Cortex of kidney (tissue), 1 donor: ENCODE data around the gene CYB5B.

Source experiments
- DNase-seq: peaks from one replicate; lab custom pipeline; 2025; lab: John Stamatoyannopoulos, UW

CYB5B gene, protein sequence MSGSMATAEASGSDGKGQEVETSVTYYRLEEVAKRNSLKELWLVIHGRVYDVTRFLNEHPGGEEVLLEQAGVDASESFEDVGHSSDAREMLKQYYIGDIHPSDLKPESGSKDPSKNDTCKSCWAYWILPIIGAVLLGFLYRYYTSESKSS

DNA sequence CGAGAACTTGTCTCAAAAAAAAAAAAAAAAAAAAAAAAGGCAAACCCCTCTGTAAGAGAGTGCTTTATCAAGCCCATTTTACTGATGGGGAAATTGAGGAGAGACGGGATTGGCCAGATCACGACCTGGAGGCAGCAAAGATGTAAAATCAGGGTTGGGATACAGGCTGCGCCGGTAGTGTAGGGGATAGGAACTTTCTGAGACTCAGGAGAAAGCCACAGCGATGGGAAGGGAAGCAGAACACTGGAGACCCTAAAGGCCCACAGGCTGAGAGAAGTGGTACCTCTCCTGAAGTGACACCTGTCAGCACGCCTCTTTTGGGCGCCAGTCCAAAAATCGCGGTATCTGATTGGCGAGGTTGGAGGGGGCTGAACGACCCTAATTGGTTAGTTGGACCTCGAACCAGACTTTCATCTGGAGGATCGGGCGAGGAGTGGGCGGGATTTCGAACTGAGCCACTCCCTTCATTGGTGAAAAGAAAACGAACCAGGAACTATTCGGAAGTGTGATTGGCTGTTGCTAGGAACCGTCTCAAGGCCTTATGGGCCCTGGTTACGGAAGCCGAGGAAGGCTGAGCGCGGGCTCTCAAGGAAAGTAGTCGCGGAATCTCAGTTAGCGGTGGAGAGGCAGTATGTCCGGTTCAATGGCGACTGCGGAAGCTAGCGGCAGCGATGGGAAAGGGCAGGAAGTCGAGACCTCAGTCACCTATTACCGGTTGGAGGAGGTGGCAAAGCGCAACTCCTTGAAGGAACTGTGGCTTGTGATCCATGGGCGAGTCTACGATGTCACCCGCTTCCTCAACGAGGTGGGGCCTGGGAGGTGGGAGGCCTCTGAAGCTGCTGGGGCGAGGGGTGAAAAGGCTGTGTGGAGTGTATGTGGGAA lies at the start of gene CYB5B:
Gene CYB5B (plus strand): TSS at position 567 of the 882 bp plus-strand sequence. CDS start 65 bp downstream, at position 632.
- no peak for DNase-seq

DNA sequence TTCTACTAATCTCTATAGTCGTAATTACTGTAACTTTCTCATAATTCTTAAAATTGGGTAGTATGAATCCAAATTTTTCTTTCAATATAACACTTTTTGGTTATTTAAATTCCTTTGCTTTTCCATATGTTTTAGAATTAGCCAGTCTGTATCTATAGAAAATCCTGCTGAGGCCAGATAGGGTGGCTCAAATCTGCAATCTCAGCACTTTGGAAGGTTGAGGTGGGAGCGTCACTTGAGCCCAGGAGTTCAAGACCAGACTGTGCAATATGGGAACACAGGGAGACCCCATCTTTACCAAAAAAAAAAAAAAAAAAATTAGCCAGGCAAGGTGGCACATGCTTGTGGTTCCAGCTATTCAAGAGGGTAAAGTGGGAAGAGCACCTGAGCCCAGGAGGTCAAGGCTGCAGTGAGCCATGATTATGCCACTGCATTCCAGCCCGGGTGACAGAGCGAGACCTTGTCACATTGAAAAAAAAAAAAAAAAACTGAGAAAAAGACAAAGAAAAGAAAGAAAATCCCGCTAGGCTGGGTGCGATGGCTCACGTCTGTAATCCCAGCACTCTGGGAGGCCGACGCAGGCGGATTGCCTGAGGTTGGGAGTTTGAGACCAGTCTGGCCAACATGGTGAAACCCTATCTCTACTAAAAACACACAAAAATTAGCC lies 47.9 kb upstream of the CYB5B start:
- no peak for DNase-seq

DNA sequence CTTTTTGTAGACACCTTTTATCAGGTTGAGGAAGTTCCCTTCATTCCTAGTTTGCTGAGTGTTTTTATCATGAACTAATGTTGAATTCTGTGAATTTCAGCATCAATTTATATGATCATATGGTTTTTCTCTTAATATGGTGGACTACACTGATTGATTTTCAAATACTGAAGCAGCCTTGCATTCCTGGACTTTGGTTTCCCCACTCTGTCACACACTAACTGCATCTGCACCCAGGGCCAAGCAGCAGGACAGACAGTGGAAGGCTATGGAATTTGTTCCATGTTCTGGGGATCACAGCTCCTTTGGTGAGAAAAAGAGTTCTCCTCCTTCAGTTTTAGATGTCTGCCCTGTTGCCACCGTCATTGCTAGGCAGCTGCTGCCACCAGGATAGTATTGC lies 46.4 kb upstream of the CYB5B start:
- DNase-seq: no peak

DNA sequence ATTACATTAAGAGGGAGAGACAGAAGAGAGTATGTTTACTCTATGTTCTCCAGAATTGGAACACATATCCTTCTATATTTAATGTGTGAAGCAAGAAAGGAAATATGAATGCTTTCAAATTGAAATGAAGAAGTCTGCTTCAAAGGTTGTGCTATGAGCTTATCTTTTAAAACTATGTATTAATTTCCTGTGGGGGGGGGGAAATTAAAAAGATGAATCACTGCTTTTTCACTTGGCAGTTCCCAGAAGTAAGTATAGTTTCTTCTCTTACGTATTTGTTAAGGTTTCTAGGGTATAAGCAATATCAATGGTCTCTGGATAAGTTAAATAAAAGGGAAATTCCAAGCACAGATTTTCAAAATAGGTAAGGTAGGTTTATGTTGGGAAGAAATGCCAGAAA lies 45.7 kb upstream of the CYB5B start:
- no peak for DNase-seq

DNA sequence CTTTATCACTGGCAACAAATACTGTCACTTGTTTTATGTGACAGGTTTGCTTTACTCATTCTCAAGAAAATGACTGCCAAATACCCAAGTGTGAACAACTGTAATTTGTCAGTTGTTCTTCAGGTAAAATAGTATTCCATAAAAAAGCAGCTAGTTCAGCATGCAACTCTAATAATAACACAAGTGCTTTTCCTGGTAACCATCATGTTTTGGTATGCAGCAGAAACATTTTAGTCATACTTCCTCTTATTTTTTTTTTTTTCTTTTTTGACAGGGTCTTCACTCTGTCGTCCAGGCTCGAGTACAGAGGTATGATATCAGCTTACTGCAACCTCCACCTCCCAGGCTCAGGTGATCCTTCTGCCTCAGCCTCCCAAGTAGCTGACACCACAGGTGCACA lies 43.2 kb upstream of the CYB5B start:
- DNase-seq: no peak

DNA sequence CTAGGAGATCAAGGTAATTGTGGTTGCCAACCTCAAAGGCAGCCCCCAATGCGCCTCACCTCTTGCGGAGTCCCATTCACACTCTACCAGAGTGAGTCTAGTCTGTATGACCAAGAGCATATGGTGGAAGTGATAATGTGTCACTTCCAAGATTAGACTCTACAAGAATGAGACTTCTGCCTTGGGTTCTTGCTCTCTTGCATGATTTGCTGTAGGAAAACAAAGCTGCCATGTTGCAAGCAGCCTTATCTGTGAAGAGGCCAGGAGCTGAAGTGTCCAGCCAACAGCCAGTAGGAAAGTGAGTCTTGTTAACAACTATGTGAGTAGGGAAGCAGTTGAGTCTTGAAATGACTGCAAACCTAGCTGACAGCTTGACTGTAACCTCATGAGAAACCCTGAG lies 42.0 kb upstream of the CYB5B start:
- DNase-seq: no peak

DNA sequence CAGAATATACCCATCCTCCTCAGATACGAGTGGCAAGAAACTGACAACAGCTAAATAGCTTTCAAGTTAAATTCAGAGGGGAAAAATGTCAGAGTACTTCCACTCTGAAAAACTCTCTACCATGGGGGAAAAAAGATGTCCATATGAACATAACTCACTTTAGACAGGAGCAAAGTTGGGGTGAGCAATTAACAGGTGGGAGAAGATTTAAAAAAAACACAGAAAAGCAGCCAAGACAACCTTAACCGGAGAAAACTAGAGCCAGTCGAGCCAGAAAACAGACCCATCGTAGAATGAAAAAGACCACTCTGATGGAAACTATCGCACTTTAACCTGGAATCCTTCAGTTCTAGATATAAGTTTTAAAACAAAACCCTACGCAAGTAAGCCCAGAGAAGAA lies 39.4 kb upstream of the CYB5B start:
- DNase-seq: no peak

DNA sequence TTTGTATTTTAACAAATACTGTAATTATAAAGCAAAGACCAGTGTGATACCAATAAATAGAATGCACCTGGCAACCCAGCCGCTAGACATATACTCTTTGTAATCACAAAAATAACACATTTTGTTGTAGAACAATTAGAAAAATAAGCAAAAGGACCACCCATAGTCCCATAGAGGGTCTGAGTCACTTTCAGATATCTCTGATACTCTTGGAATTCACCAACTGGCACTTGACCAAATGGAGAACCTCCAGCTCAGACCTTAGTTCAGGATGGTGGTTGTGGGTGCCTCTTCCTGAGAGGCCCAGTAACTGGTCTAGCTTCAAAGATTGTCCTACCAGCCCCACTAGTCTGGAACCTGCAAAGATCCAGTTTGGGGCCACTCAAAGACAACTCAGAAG lies 37.8 kb upstream of the CYB5B start:
- no peak for DNase-seq

DNA sequence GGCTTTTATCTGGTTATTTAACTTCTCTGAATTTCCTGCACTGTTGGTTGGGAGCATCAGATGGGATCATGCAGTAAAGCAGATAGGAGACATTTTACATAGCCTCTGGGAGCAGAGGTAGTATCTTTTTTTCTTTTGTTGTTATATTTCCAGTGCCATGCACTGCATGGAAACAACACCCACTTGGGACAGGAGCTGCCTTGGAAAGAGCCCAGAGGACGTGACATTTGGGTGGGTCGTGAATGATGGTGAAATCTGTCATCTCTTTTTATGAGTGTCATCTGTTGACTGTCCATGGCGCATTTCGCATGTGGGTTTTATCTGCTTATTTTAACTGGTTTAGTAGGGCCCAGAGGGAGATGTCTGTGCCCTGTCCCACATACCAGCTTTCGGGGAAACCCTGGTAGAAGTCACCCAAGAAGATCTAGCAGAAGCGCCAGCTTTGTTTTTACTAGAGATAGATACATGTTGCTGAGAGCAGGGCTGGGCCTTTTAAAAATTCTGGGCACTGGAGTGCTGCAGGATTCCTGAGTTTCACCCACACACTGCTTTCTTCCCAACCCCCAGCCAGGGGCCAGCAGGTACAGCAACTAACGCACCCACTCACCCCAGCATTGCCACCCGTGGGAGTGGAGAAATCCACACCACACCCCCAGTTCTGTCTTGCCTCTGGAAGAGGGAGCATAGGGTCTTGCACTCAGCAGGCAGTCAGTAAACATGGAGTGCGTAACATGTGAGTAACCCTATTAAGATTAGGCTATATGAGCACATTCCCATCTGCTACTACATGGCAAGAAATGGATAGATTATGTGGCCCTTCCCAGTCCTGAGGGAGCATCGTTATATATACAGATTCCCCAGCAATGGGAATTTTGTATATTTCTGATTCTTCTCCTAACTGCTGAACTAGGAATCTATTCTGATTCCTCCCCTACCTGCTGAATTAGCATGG lies 30.2 kb upstream of the CYB5B start:
- DNase-seq: no peak

DNA sequence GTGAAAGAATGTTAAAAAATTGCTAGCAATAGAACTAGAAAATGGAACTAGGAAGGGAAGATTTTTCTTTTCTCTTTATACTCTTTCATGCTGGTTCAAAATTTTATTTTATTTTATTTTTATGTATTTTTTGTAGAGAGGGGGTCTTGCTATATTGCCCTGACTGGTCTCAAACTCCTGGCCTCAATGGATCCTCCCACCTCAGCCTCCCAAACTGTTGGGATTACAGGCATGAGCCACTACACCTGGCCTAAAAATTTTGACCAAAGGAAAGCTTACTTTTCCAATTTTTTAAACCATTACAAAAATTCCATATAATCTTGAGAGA lies 28.6 kb upstream of the CYB5B start:
- DNase-seq: no peak

DNA sequence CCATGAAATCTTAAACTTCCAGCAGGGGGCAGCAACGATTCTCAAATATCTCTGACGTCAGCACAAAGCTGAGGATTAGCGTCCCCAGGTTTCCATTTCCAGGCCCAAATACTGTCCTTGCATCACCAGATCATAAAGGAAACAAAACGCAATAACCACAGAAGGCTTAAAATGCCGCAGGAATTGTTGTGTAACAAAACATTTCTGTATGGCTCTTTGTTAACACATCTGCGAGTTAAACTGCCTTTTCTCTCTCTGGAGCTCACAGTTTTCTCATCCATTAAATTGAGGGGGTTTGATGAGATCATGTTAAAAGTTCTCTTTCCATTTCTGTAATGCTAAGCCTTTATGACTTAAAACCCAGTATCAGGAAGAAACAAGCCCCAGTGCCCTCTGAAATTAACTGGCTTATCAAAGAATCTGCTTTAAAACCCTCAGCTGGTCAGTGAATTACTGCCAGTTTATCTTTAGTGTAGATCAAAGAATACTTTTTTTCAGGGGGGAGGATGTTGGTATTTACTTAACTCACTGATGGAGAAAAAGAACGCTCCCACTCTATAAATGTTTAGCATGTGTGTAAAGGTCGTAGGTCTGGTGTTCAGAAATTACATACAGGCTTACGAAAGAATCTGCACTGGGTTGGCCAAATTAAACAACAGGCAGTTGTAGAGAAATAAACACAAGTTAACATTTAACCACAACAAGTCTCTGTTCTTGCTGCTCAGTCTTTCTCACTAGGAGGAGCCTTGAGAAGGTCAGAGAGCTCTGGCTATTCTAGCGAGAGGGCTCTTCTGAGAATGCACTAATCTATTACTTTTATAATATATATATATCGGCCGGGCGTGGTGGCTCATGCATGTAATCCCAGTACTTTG lies 28.0 kb upstream of the CYB5B start:
- DNase-seq: no peak

DNA sequence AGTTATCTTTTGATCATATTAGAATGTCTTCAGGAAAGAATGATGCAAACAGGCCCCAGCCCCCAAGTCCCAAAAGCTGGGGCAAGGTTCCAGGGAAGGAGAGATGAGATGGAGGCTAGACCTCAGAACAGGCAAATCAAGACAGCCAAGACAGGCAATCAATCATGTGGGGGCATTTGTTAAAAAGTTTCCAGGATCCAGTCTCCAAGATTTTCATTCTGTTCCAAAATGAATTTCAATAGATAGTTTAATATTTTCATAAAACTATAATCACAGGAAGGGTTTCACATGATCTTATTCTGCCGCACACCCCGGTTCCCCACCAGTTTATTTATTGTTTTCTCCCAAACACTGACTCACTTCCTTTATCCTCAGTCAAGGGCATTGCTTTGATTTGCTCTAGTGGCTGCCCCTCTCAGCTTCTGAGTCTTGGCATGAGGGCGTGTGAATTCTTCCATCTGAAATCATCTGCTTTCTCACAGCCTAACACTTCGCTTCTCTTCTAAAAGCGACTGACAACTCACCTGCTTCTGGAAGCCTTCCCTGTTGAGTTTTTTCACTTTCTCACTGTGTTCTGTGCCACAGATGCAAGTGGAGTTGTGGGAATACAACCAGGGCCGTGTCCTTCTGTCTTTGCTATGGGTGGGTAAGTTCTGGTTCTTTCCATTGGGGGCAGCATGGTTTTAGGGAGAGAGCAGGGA lies 26.4 kb upstream of the CYB5B start:
- DNase-seq: no peak

DNA sequence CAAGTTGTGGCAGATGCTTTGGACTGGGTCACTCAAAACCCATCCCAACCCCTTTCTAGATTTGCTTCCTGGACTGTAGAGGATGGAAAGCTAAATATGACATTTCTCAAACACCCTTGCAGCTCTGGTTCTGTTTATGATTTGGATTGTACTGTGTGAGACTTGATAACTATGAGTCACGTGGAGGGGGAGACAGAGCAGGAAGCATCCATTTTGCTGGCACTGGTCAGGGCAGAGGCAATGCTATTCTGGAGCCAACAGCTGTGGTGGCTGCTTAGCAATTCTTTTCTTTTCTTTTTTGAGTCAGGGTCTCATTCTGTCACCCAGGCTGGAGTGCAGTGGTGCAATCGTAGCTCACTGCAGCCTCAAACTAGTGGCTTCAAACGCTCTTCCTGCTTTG lies 25.1 kb upstream of the CYB5B start:
- no peak for DNase-seq

DNA sequence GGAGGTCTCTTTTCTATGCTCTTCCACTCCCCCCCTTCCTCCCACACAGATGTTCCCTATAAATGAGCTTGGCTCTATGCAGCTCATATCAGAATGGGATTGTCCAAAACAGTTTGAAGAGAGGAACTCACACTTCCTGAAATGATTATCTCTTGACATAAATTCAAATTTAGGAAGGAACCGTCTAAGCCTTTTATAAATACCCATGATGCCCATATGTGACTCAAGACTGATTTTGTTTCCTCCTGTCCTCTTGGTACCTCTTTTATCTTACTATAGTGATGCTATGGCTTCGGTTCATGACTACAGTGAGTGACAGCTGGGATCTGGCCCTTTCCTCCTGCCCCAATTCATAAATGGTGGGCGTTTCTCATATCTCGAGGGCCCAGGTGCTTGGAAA lies 22.0 kb upstream of the CYB5B start:
- no peak for DNase-seq

DNA sequence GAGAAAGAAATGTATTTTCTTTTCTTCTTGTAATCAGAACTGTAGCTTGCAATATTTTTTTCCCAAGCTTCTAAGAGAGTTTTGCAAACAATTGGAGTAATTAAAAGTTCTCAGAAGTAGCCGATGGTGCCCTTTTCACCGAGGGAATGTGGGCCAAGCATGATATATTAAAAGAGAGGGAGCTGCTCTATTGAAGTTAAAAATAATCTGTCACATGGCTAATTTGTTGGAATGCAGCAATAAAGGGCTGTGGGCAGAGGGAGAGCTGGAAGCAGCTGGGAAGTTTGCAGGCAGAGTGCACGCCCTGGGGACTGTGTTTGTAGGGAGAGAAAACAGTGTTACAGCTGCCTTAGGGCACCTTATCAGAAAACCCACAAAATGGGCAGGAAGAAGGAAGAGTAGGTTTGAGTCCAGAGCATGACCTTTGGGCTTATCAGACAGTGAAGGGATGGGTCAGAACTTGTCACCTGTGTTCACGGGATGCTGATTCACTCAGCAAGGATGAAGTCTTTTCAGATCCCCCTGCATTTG lies 20.1 kb upstream of the CYB5B start:
- DNase-seq: no peak

DNA sequence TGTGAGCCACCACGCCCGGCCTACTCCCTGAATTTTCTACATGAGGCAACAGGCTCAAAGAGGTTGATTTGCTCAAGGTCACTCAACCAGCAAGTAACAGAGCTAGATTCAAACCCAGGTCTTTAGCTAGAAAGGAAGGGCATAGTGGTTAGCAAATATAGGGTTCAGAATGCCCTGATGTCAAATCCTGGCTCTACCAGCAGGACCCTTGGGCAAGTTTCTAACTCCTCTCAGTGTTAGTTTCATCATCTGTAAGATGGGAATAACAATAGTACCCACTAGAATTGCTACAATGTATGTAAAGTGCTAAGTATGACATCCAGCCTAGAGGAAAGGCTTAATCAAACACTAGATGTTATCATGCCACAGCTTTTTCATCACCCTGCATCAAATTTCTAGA lies 19.1 kb upstream of the CYB5B start:
- no peak for DNase-seq

DNA sequence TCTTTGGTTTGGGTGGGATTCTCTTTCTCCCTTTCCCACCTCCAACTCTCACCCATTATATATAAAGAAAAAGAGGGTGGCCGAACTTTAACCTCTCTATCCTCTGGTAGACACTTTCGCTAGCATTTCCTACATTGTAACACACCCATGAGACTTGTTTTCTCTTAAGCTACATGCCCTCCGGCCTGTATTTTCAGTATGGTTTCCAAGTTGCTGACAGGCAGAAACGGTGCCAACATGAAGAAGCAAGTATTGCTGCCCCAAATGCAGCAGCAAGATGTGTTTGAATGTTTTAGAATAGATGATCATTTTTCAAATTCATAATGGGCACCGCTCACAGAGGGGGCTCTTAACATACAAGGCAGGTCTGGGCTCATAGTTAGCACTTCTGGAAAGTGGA lies 18.7 kb upstream of the CYB5B start:
- DNase-seq: no peak

DNA sequence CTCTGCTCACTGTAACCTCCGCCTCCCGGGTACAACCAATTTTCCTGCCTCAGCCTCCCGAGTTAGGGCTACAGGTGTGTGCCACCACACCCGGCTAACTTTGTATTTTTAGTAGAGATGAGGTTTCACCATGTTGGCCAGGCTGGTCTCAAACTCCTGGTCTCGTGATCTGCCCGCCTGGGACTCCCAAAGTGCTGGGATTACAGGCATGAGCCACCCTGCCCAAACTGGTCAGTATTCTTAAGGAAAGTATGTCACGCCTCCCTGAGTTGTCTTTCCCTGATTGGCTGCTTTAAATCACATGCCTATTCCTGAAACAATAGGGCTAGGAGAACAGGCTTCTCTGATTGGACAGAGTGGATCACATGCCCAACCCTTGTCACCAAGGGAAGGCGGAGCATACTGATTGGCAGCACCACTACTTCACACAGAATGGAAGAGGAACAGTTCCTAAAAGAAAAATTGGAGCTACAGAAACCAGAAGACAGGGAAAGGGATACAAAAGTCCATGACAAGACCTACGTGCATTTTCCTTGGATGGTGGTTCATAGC lies 17.6 kb upstream of the CYB5B start:
- DNase-seq: no peak

DNA sequence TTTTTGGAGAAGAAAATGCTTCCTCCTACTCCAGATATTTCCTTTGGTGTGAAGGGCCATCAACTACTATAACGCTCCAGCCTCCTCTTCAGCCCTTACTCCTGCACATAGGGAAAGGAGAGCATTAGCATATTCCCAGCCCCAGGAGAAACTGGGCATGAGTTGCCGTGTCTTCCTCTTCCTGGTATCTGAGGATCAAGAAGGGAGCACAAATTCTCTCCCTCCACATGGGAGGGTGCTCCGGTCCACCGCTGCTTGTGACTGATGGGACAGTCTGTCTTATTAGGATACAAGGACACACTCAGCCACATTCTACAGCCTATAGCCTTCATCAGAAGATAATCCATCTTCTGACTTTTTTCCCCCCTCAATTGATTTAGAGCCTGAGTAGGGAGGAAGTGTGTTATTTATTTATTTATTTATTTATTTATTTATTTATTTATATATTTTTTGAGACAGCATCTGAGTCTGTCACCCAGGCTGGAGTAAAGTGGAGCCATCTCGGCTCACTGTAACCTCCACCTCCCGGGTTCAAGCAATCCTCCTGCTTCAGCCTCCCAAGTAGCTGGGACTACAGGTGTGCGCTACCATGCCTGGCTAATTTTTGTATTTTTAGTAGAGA lies 16.6 kb upstream of the CYB5B start:
- DNase-seq: no peak

DNA sequence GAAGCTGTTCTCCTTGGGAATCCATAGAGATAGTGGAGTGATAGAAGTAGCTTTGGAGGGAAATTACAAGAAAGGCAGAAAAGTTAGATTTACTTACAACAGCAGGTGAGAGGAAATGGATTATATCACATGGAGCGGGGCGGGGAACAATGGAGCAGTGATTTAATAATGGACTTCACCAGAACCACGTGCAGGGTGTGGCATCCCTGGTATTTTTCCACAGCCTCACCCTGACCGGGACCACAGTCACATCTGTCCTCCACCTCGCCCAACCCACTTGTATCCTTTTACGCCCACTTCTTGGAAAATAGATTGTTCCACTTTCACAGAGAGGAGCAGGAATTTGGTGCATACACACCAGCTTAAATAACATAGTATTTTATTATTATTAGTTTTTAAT lies 15.9 kb upstream of the CYB5B start:
- no peak for DNase-seq
